Choroid plexus epithelial cell (primary cell): ENCODE measurements around the gene CLTC.

Experiments used
- DNase-seq: peaks from one replicate; pipeline ENCODE4 v3.0.0-alpha.2; 2010; ENCODE audit warnings: low read depth
- H3K4me3 ChIP-seq: 2 replicates; pipeline ENCODE4 v1.5.1; 2011; ENCODE audit warnings: low read depth, mild to moderate bottlenecking, control low read depth, low read length, moderate library complexity
- TF ChIP-seq, protein P1 (sequence below): conservative IDR thresholded peaks from 2 replicates; pipeline ENCODE4 v1.5.1; 2011; ENCODE audit warnings: low read depth, mild to moderate bottlenecking, control low read depth, inconsistent platforms, low read length, moderate library complexity

The CLTC gene

DNA sequence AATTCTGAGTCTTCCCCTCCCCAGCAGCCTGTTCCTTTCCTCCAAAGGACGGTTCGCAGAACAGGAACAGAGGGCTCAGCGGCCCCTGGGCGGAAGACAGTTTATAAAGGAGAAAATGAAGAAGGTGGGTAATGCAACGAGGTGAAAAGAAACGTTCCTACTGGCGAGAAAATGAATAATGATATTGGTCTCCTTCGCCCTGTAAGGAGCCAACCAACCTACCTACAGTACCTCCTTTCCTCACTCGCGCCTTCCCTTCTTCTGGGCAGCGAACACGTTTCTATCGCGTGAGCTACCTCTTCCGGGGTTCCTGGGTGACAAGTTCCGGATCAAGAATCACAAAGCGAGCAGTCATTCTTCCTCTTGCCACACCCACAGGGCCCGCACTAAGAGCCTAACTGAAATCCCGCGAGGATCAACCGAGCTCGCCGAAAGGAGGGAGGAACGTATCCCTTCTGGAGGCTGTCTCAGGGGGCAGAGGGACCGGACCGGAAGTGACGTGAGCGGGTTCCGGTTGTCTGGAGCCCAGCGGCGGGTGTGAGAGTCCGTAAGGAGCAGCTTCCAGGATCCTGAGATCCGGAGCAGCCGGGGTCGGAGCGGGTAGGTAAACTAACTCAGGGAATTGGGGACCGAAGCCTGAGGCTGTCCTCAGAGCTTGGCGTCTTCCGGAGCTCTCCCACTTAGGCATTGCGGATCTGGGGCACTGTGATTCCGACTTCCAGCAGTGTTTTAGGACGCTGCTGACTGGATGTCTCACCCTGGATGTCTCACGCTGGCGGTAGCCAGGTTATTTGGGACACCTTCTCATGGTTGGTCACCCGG is 87.7 kb downstream of the CLTC start, which contains the start of the genes PTRH2 and VMP1:
PTRH2 (minus strand) TSS at position 282 of the 822 bp plus-strand sequence. CDS start 9,452 bp downstream, outside the sequence.
VMP1 (plus strand) TSS at position 506 of the 822 bp plus-strand sequence. CDS start 23,793 bp downstream, outside the sequence.
- peak; percentile 100 for DNase-seq
- TF ChIP-seq, protein P1, sequence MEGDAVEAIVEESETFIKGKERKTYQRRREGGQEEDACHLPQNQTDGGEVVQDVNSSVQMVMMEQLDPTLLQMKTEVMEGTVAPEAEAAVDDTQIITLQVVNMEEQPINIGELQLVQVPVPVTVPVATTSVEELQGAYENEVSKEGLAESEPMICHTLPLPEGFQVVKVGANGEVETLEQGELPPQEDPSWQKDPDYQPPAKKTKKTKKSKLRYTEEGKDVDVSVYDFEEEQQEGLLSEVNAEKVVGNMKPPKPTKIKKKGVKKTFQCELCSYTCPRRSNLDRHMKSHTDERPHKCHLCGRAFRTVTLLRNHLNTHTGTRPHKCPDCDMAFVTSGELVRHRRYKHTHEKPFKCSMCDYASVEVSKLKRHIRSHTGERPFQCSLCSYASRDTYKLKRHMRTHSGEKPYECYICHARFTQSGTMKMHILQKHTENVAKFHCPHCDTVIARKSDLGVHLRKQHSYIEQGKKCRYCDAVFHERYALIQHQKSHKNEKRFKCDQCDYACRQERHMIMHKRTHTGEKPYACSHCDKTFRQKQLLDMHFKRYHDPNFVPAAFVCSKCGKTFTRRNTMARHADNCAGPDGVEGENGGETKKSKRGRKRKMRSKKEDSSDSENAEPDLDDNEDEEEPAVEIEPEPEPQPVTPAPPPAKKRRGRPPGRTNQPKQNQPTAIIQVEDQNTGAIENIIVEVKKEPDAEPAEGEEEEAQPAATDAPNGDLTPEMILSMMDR = no peak

DNA sequence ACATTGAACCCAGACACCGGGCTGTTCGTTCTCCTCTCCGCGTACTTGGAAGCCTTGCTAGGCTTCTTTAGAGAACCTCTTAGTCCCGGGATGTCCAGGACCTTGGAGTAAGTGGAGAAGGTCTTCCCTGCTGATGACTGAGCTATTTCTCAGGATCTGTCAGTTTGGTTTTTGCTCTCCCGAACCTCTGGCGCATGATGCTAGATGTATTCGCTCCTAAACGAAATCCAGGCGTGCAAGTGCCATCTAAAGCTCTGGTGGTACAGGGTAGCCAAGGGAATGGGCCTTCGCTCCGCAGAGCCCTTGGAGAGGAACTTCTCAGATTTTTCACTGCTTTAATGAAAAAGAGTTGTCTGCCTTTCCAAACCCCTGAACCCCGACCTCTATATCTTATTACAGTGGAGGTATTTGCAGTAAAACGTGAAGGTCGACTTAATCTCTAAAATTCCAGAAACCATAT is 88.3 kb downstream of the CLTC start:
- TF ChIP-seq, protein P1 = no peak
- peak overlapping the region; percentile 78 for H3K4me3 ChIP-seq
- DNase-seq = no peak

More for the DNA sequence above, 87.7 kb downstream of the CLTC start, which contains the start of the genes PTRH2 and VMP1:
- peak within 1 kb of the TSS; percentile 86 for H3K4me3 ChIP-seq

DNA sequence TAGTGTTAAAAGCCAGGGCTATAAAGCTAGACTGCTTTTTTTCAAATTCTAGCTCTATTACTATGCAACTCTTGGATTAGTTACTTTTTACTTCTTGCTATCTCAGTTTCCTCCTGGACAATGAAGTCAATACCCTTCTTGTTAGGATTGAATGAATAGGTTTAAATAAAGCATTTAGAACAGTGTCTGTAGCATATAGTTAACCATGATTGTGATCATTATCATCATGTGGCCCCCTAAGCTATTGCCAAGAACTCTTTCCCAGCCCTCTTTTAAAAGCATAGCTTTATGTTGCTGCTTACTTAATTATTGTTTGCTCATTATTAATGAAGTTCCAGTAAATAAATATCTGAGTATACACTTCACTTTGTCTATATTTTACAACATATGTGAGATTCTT is 92.2 kb downstream of the CLTC start:
- H3K4me3 ChIP-seq = no peak overlapping the region

DNA sequence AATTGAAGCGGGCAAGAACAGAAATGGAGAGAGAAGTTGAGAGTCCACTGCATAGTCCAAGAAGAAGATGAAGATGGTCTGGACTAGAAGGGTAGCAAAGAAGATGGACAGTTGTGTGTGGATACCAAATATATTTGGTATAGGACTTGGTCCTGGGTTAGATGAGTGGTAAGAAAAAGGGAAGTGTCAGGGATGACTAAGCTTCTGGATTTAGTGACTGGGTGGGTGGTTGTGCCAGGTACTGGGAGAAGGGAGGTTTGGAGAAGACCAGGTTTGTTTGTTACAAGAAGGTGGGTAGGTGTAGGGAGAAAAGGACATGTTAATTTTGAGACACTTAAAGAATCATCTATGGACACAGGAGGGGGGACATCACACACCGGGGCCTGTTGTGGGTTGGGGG is 93.2 kb downstream of the CLTC start:
- TF ChIP-seq, protein P1 = no peak
- DNase-seq = no peak
- no peak overlapping the region for H3K4me3 ChIP-seq

More for the DNA sequence above, 92.2 kb downstream of the CLTC start:
- TF ChIP-seq, protein P1 = no peak
- no peak for DNase-seq

DNA sequence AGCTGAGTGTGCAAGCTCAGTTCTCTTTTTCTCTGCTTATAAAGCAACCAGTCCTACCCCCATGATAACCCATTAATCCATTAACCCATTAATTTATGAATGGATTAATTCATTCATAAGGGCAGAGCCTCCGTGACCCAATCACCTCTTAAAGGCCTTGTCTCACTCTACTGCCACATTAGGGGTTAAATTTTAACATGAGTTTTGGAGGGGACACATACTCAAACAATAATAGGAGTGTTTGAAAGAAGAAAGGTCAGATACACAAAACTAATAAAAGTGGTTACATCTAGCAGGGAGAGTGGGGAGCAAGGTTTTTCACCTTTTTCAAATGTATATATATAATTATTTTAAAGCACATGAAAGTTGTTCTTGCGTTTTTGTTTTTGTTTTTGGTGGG is 94.6 kb downstream of the CLTC start:
- DNase-seq = no peak
- H3K4me3 ChIP-seq = no peak overlapping the region
- TF ChIP-seq, protein P1 = no peak

DNA sequence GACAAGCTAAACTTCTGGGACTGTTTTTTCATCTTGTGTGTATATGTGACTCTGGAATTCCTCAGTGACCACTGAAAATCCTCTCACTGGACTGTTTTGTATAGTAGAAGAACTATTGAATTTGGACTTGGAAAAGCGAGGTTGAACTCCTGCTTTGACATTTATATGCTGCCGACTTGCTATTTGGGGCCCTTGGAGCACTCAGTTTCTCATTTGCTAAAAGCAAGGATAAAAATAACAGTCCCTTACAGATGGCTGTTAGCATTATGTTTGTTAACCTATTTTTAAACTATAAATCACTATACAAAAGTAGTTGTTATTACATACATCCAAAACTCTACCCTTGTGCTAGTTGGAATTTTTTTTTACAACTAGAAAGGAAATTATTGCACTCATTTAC is 96.7 kb downstream of the CLTC start:
- no peak overlapping the region for H3K4me3 ChIP-seq
- TF ChIP-seq, protein P1 = no peak
- no peak for DNase-seq
